Measurements from ENCODE around the gene PAX8.

- TF ChIP-seq CTCF (IDR thresholded peaks at IDR 0.05) (no peak), EZH2 (IDR thresholded peaks at IDR 0.05; ENCODE audit: borderline replicate concordance, insufficient read depth, low read depth, low read length, poor library complexity, severe bottlenecking) (no peak)
Observed at GRCh38 chr2:113173542-113174375, 105.0 kb downstream of the PAX8 start, which contains the start of gene PSD4.
